HG03558 (cell line): ENCODE results near the gene ALG14.
A peak's percentile ranks its signal among the peaks of the same experiment; 100 is the strongest.
"Not testable (repeated sequence)": the region's sequence is repeated elsewhere in the genome, so short reads cannot be mapped to it uniquely, and the experiment has no call there.

Experiments
- ATAC-seq: cut with Tn5 transposase; IDR thresholded peaks from one replicate; pipeline ENCODE4 v1.9.1; 2021; ENCODE audit warnings: moderate number of reproducible peaks; ENCODE audit not compliant: unreplicated experiment; ENCODE audit errors: extremely low read depth

ALG14 gene

GRCh38 chr1:95046359-95046758 is 26.4 kb downstream of the ALG14 start:
- ATAC-seq = no peak

- ATAC-seq = peak; percentile 93
Observed at GRCh38 chr1:95043141-95043980, 29.4 kb downstream of the ALG14 start.

- ATAC-seq = no peak
Observed at GRCh38 chr1:95042286-95042685, 30.5 kb downstream of the ALG14 start.

- ATAC-seq = no peak
Observed at GRCh38 chr1:95041491-95042165, 31.1 kb downstream of the ALG14 start.

- no peak for ATAC-seq
Observed at GRCh38 chr1:95040032-95040525, 32.7 kb downstream of the ALG14 start.

- ATAC-seq = no peak
Observed at GRCh38 chr1:95039360-95040031, 33.3 kb downstream of the ALG14 start.

GRCh38 chr1:95035536-95035935 is 37.2 kb downstream of the ALG14 start:
- ATAC-seq = no peak

GRCh38 chr1:95034506-95034905 is 38.2 kb downstream of the ALG14 start:
- no peak for ATAC-seq

GRCh38 chr1:95033843-95034242 is 38.9 kb downstream of the ALG14 start:
- no peak for ATAC-seq

- ATAC-seq = no peak
Observed at GRCh38 chr1:95029532-95029931, 43.2 kb downstream of the ALG14 start.

GRCh38 chr1:95028954-95029353 is 43.8 kb downstream of the ALG14 start:
- no peak for ATAC-seq

- ATAC-seq = no peak
Observed at GRCh38 chr1:95027046-95027445, 45.7 kb downstream of the ALG14 start.

GRCh38 chr1:95023399-95024043 is 49.2 kb downstream of the ALG14 start:
- ATAC-seq = no peak

- no peak for ATAC-seq
Observed at GRCh38 chr1:95022644-95022926, 50.2 kb downstream of the ALG14 start.

GRCh38 chr1:95021805-95022643 is 50.7 kb downstream of the ALG14 start:
- no peak for ATAC-seq

- no peak for ATAC-seq
Observed at GRCh38 chr1:95021119-95021518, 51.6 kb downstream of the ALG14 start.

GRCh38 chr1:95019466-95019865 is 53.3 kb downstream of the ALG14 start:
- ATAC-seq = not testable (repeated sequence)

- ATAC-seq = no peak
Observed at GRCh38 chr1:95018602-95019369, 54.0 kb downstream of the ALG14 start.

GRCh38 chr1:95017775-95018174 is 55.0 kb downstream of the ALG14 start:
- no peak for ATAC-seq
